HFFc6 (cell line): ENCODE measurements around the gene PCGF2. TPM values are rescaled to one million over a fixed set of nuclear protein-coding genes. Genes with fewer than 3 reads are reported as not detected.

Source experiments
- DNase-seq: peaks from one replicate; pipeline ENCODE4 v3.0.0-alpha.2; 2018
- H3K27ac Mint-ChIP-seq: 2 replicates; pipeline ENCODE4 v1.8.0; 2020; ENCODE audit warnings: mild to moderate bottlenecking, mixed read lengths
- H3K27me3 Mint-ChIP-seq: 2 replicates; pipeline ENCODE4 v1.8.0; 2021; ENCODE audit warnings: mild to moderate bottlenecking, moderate library complexity, mixed read lengths; ENCODE audit not compliant: insufficient read depth
- H3K36me3 Mint-ChIP-seq: 2 replicates; pipeline ENCODE4 v1.8.0; 2021; ENCODE audit warnings: low read depth, mixed read lengths
- H3K4me1 Mint-ChIP-seq: 2 replicates; pipeline ENCODE4 v1.8.0; 2020; ENCODE audit warnings: low read depth, mixed read lengths
- H3K4me3 Mint-ChIP-seq: 2 replicates; pipeline ENCODE4 v1.8.0; 2020; ENCODE audit warnings: mild to moderate bottlenecking, moderate library complexity, mixed read lengths
- H3K9me3 Mint-ChIP-seq: 2 replicates; pipeline ENCODE4 v1.8.0; 2020; ENCODE audit warnings: mild to moderate bottlenecking, mixed read lengths
- total RNA-seq, 6 experiments: library from RNA; stranded (reverse); fragmentation: NEBNext Ultra II Directional; extraction: Animal tissue kit (Norgen Biotek cat#: 25700); gene quantifications; 2 replicates in 1 of 6; 3 replicates in 5 of 6; pipeline ENCODE4 v1.2.3, GENCODE V29; 2021
- TF ChIP-seq, protein P1 (sequence below): fragments of 200-600 bp; sonication (generic); IDR thresholded peaks from 2 replicates; pipeline ENCODE4 v1.5.0; 2021; ENCODE audit warnings: antibody characterized with exemption, mild to moderate bottlenecking

The PCGF2 gene
- total RNA-seq, 6 experiments from 2014 or later, result 59.7 to 73.5 (median 69.0) TPM

DNA sequence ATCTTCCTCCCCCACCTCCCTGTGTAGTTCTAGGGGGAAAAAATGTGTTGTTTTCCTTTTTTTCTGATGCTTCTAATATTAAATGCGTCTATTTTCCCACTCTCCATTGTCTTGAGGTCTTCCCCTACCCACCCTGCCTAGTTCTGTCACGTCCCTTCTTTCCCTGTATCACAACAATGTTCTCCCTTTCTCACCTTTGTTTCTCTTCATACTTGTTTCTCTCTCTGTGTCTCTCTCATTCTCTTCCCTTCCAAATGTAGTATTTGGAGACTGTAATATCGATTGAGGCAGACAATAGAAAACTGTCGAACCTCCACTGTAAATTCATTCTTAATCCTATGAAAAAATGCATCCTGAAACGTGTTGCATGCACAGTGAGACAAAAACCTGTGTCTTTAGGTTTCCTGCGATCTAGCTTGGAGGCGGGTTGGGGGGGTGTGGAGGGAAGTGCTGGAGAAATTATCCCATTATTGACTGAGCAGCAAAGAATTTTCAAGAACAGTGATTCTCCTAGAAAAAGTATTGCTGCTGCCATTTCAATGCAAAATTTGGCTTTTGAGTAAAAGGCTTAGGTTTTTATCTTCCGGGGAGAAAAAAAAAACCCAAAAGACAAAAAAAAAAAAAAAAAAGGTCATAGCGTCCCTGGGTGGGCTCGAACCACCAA, 3.1 kb upstream of the PCGF2 start:
- Mint-ChIP-seq H3K36me3 (peaks cover 15% of the 10 kb centered on the region), H3K4me1 (peaks cover 37% of the 10 kb centered on the region), H3K27me3 (peaks cover 5% of the 10 kb centered on the region), H3K9me3 (no peaks in the 10 kb centered on the region), H3K27ac (peak overlapping the region; percentile 90), H3K4me3 (peak overlapping the region; percentile 95)
- TF ChIP-seq, protein P1, sequence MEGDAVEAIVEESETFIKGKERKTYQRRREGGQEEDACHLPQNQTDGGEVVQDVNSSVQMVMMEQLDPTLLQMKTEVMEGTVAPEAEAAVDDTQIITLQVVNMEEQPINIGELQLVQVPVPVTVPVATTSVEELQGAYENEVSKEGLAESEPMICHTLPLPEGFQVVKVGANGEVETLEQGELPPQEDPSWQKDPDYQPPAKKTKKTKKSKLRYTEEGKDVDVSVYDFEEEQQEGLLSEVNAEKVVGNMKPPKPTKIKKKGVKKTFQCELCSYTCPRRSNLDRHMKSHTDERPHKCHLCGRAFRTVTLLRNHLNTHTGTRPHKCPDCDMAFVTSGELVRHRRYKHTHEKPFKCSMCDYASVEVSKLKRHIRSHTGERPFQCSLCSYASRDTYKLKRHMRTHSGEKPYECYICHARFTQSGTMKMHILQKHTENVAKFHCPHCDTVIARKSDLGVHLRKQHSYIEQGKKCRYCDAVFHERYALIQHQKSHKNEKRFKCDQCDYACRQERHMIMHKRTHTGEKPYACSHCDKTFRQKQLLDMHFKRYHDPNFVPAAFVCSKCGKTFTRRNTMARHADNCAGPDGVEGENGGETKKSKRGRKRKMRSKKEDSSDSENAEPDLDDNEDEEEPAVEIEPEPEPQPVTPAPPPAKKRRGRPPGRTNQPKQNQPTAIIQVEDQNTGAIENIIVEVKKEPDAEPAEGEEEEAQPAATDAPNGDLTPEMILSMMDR, result no peak
- DNase-seq, result no peak

DNA sequence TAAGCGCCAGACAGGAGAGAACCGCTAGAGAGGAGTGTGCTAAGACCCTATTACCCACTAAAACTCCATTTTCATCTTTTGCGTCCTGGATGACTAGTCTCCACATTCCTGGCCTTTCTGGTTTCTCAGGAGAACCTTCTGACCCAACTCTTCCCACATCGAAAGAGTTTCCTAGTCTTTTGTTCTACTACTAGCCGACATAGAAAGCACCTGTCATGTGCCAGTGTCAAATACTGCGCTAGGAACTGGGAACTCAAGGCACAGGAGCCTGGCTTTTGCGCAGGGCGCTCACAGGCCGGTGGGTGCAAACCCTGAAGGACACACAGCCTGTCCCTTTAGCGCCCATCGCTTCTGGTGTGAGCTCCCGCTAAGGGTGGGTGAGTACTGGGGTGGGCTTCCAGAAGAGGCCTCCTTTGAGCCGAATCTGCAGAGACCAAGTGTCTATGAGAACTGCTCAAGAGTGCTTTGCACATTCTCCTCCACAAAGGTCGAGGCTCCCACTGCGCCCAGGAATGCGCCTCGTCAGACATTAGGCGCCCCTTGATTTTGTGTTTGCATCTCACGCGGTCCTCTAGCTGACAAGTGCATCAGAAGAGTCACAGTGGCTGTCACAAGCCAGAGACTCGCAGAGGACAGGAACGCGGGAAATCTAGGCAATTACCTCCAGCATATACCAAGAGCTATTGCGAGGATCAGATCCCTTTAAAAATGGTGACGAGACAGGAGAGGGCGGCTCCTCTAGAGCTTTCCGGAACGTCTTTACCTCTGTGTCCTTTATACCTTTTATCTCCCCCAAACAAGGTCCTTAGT, 2.4 kb upstream of the PCGF2 start:
- Mint-ChIP-seq H3K27me3 (peaks cover 5% of the 10 kb centered on the region), H3K27ac (peak overlapping the region; percentile 90), H3K9me3 (no peaks in the 10 kb centered on the region), H3K4me3 (peak overlapping the region; percentile 95), H3K36me3 (peaks cover 10% of the 10 kb centered on the region), H3K4me1 (peaks cover 44% of the 10 kb centered on the region)
- no peak for DNase-seq
- TF ChIP-seq, protein P1, result no peak

DNA sequence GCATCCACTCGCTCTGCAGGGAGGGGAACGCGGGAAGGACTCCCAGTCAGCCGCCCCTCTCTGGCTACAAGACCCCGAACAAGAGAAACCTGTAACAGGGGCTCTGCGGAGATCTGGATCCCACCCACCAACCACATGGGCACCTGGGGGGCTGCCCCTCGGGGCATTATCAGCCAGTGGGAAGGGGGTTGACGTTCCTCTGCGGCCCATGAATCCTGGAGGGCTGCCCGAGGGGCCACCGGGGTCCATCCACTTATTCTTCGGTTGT, 1.8 kb upstream of the PCGF2 start:
- TF ChIP-seq, protein P1, result no peak
- peaks cover 47% of the 10 kb centered on the region for H3K4me1 Mint-ChIP-seq
- H3K27ac Mint-ChIP-seq, result peak overlapping the region; percentile 53
- H3K9me3 Mint-ChIP-seq, result no peaks in the 10 kb centered on the region
- peak overlapping the region; percentile 95 for H3K4me3 Mint-ChIP-seq
- peaks cover 10% of the 10 kb centered on the region for H3K36me3 Mint-ChIP-seq
- DNase-seq, result no peak
- H3K27me3 Mint-ChIP-seq, result peaks cover 5% of the 10 kb centered on the region

DNA sequence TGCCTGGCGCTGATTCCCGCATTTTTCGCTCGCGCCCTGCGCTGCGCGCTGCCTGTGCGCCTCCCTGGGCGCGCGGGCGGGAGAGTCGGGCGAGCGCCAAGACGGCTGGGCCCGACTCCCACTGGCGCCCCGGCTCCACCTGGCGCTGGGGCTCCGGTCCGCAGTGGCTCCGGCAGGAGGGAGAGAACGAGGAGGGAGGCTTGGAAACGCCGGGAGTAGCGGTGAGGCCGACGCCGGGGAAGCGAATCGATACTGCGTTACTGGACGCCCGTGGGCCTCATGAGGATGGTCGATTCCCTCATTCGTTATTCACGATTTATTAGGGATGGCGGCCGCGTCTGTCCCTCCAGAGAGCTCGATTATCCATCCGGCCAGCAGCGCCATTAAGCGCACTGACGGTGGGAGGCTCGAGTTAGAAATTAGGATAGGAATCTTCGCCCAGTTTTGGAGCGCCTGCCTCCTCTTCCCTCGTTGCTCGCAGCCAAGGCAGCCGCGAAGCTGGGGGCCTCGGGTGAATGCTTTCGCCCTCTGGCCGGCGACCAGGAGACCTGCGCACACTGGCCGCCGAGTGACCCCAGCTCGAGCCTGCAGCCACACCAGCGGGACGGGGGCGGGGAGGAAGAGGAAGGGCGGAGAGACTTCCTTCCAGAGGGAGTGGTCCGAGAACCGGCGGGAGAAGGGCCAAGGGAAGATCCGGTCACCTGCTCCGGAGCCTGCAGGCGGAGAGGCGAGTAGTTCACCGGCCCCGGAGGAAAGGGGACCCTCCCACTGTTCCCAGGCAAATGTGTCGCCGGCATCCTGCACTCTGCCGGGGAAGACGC, 1.3 kb upstream of the PCGF2 start:
- Mint-ChIP-seq H3K4me3 (peak overlapping the region; percentile 95), H3K27me3 (peaks cover 5% of the 10 kb centered on the region), H3K27ac (peak overlapping the region; percentile 53), H3K36me3 (peaks cover 13% of the 10 kb centered on the region), H3K4me1 (peaks cover 51% of the 10 kb centered on the region), H3K9me3 (no peaks in the 10 kb centered on the region)
- peak; percentile 49 for DNase-seq
- TF ChIP-seq, protein P1, result no peak; the same call in 1 of the 2 replicates

- TF ChIP-seq, protein P1, result no peak; the same call in 1 of the 2 replicates
- peaks cover 55% of the 10 kb centered on the region for H3K4me1 Mint-ChIP-seq
- no peaks in the 10 kb centered on the region for H3K9me3 Mint-ChIP-seq
- H3K27ac Mint-ChIP-seq, result no peak overlapping the region
- peaks cover 5% of the 10 kb centered on the region for H3K27me3 Mint-ChIP-seq
- H3K36me3 Mint-ChIP-seq, result peaks cover 13% of the 10 kb centered on the region
- no peak for DNase-seq
- peak overlapping the region; percentile 96 for H3K4me3 Mint-ChIP-seq
Measured at GRCh38 chr17:38748892-38749222, 721 bp upstream of the PCGF2 start.
